GM23338 (cell line): ENCODE results near the gene ACSL3. TPM values are rescaled to one million over a fixed set of nuclear protein-coding genes. Genes with fewer than 3 reads are reported as not detected.

ENCODE experiments used
- ATAC-seq: fragments of 200-7000 bp; cut with Tn5 transposase; 3 replicates; pipeline ENCODE4 v1.9.1; 2020
- DNase-seq: peaks from one replicate; pipeline ENCODE4 v3.0.0-alpha.2; 2015; ENCODE audit warnings: low spot score
- H2AFZ ChIP-seq: fragments of 200-600 bp; sonication (generic); 2 replicates; pipeline ENCODE4 v1.8.0; 2016; ENCODE audit warnings: antibody characterized with exemption, mild to moderate bottlenecking, moderate library complexity
- H3F3A ChIP-seq: fragments of 200-600 bp; sonication (generic); replicated peaks from 2 replicates; pipeline ENCODE4 v1.8.0; 2017; ENCODE audit warnings: antibody characterized with exemption, mixed run types, low read depth
- H3K27ac ChIP-seq: fragments of 200-600 bp; sonication (generic); 2 replicates; pipeline ENCODE4 v1.6.1; 2016; ENCODE audit warnings: low read depth
- H3K27me3 ChIP-seq: fragments of 200-600 bp; sonication (generic); 2 replicates; pipeline ENCODE4 v1.8.0; 2016; ENCODE audit warnings: mild to moderate bottlenecking, mixed run types, moderate library complexity; ENCODE audit not compliant: insufficient read depth
- H3K36me3 ChIP-seq: fragments of 200-600 bp; sonication (generic); 2 replicates; pipeline ENCODE4 v1.8.0; 2016; ENCODE audit warnings: mild to moderate bottlenecking; ENCODE audit not compliant: insufficient read depth
- H3K4me1 ChIP-seq: fragments of 200-600 bp; sonication (generic); 2 replicates; pipeline ENCODE4 v1.8.0; 2016; ENCODE audit warnings: mild to moderate bottlenecking, moderate library complexity; ENCODE audit not compliant: insufficient read depth
- H3K4me2 ChIP-seq: fragments of 200-600 bp; sonication (generic); 2 replicates; pipeline ENCODE4 v1.7.1; 2017; ENCODE audit warnings: mixed run types
- H3K4me3 ChIP-seq: fragments of 200-600 bp; sonication (generic); 2 replicates; pipeline ENCODE4 v1.6.1; 2016; ENCODE audit warnings: mixed run types
- H3K79me2 ChIP-seq: fragments of 200-600 bp; sonication (generic); replicated peaks from 2 replicates; pipeline ENCODE4 v1.8.0; 2017; ENCODE audit warnings: mild to moderate bottlenecking; ENCODE audit not compliant: insufficient read depth
- H3K9me2 ChIP-seq: fragments of 200-600 bp; sonication (generic); 2 replicates; pipeline ENCODE4 v1.8.0; 2017; ENCODE audit not compliant: insufficient read depth
- H4K20me1 ChIP-seq: fragments of 200-600 bp; sonication (generic); replicated peaks from 2 replicates; pipeline ENCODE4 v1.8.0; 2017; ENCODE audit warnings: mild to moderate bottlenecking; ENCODE audit not compliant: insufficient read depth
- H3K27ac Mint-ChIP-seq: 2 replicates; pipeline ENCODE4 v1.8.0; 2020; ENCODE audit warnings: inconsistent platforms, mild to moderate bottlenecking, moderate library complexity, mixed read lengths
- H3K27me3 Mint-ChIP-seq: 3 replicates; pipeline ENCODE4 v1.8.0; 2022; ENCODE audit warnings: low read depth, mild to moderate bottlenecking, moderate library complexity, mixed read lengths, inconsistent platforms; ENCODE audit not compliant: insufficient read depth, poor library complexity
- H3K36me3 Mint-ChIP-seq: 3 replicates; pipeline ENCODE4 v1.8.0; 2021; ENCODE audit warnings: low read depth, mild to moderate bottlenecking, inconsistent platforms, moderate library complexity, mixed read lengths
- H3K4me1 Mint-ChIP-seq: 3 replicates; pipeline ENCODE4 v1.8.0; 2020; ENCODE audit warnings: mild to moderate bottlenecking, inconsistent platforms, mixed read lengths
- H3K4me3 Mint-ChIP-seq: 3 replicates; pipeline ENCODE4 v1.8.0; 2021; ENCODE audit warnings: moderate library complexity, mild to moderate bottlenecking, inconsistent platforms, mixed read lengths
- H3K9me3 Mint-ChIP-seq: 3 replicates; pipeline ENCODE4 v1.8.0; 2020; ENCODE audit warnings: moderate library complexity, mild to moderate bottlenecking, inconsistent platforms, mixed read lengths
- CREB1 ChIP-seq: fragments of 250-450 bp; sonication (Bioruptor Pico); IDR thresholded peaks from 2 replicates; pipeline ENCODE4 v1.5.0; 2020; ENCODE audit warnings: low read depth, mild to moderate bottlenecking, moderate library complexity
- CTCF ChIP-seq, 2 experiments: fragments of 200-600 bp in 1 of 2; sonication (generic) in 1 of 2; conservative IDR thresholded peaks; 2 replicates each; pipeline versions ENCODE4 v1.5.1 to v1.6.1; 2016 to 2017; ENCODE audit warnings: antibody characterized with exemption in 2 of 2, low read depth in 2 of 2, mild to moderate bottlenecking in 2 of 2, moderate library complexity in 1 of 2
- EZH2 ChIP-seq: fragments of 200-600 bp; sonication (generic); IDR thresholded peaks from one replicate; pipeline ENCODE4 v1.8.0; 2017; ENCODE audit warnings: antibody characterized with exemption, mild to moderate bottlenecking, low read depth; ENCODE audit not compliant: unreplicated experiment
- EZH2phosphoT487 ChIP-seq: fragments of 200-600 bp; sonication (generic); IDR thresholded peaks from one replicate; pipeline ENCODE4 v1.8.1; 2018; ENCODE audit warnings: antibody characterized with exemption; ENCODE audit not compliant: unreplicated experiment
- JUNB ChIP-seq: IDR thresholded peaks from one replicate; pipeline ENCODE4 v1.6.1; 2016; ENCODE audit warnings: antibody characterized with exemption; ENCODE audit not compliant: unreplicated experiment
- NANOG ChIP-seq: IDR thresholded peaks from 2 replicates; pipeline ENCODE4 v1.6.1; 2016; ENCODE audit warnings: antibody characterized with exemption, borderline replicate concordance
- POLR2AphosphoS5 ChIP-seq: IDR thresholded peaks from 2 replicates; pipeline ENCODE4 v1.6.1; 2016; ENCODE audit warnings: antibody characterized with exemption, low read depth
- REST ChIP-seq: IDR thresholded peaks from one replicate; pipeline ENCODE4 v1.6.1; 2018; ENCODE audit warnings: antibody characterized with exemption; ENCODE audit not compliant: unreplicated experiment
- STAT1 ChIP-seq: IDR thresholded peaks from one replicate; pipeline ENCODE4 v1.6.1; 2016; ENCODE audit warnings: antibody characterized with exemption; ENCODE audit not compliant: unreplicated experiment
- ZNF114 ChIP-seq: fragments of 250-450 bp; sonication (Bioruptor Pico); IDR thresholded peaks from 2 replicates; pipeline ENCODE4 v1.5.0; 2020; ENCODE audit warnings: mild to moderate bottlenecking, moderate library complexity
- ZNF331 ChIP-seq: fragments of 250-450 bp; sonication (Bioruptor Pico); IDR thresholded peaks from 2 replicates; pipeline ENCODE4 v1.5.0; 2020; ENCODE audit warnings: low read depth, mild to moderate bottlenecking, moderate library complexity
- ZNF462 ChIP-seq: fragments of 250-450 bp; sonication (Bioruptor Pico); IDR thresholded peaks from 2 replicates; pipeline ENCODE4 v1.5.0; 2020; ENCODE audit warnings: mild to moderate bottlenecking, moderate library complexity
- polyA plus RNA-seq: library from polyadenylated mRNA; unstranded; fragments of >200 nt; fragmentation: Nextera tagmentation; extraction: Ambion mirVana; gene quantifications from 2 replicates; pipeline ENCODE4 v1.2.1, GENCODE V29; 2016
- total RNA-seq: library from RNA; depleted of rRNA; stranded (reverse); fragments of >200 nt; shearing (Covaris generic); gene quantifications from 2 replicates; pipeline ENCODE4 v1.2.3, GENCODE V29; 2014
- TF ChIP-seq, protein P1 (sequence below): IDR thresholded peaks from 2 replicates; pipeline ENCODE4 v1.6.1; 2016; ENCODE audit warnings: antibody characterized with exemption

The ACSL3 gene
- total and polyA plus RNA-seq, 2 experiments from 2014 or later: 55.3 to 130 TPM

DNA sequence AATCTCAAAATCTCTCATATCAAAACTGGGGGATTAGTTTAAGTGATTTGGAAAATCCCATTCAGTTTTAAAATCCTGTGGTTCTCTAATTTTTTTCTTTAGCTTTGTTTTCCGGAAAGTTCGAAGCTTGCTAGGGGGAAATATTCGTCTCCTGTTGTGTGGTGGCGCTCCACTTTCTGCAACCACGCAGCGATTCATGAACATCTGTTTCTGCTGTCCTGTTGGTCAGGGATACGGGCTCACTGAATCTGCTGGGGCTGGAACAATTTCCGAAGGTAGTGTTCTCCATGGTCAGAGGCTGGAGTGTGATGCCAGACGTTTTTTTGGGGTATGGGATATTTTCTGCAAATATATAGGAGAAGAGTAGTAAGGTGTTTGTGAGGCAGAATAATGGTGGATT lies 66.1 kb downstream of the ACSL3 start:
- no peaks in the 10 kb centered on the region for H3K4me1 ChIP-seq
- no peak overlapping the region for H2AFZ ChIP-seq
- TF ChIP-seq EZH2phosphoT487 (no peak), JUNB (no peak), CREB1 (CRISPR knock-in tag) (no peak), POLR2AphosphoS5 (no peak), NANOG (no peak), REST (no peak), ZNF114 (CRISPR knock-in tag) (no peak), EZH2 (no peak), CTCF (conservative IDR thresholded peaks at IDR 0.05; ENCODE audit: low read depth in 2 of 2) (no peak), ZNF462 (CRISPR knock-in tag) (no peak), STAT1 (no peak), ZNF331 (CRISPR knock-in tag) (no peak)
- TF ChIP-seq, protein P1, sequence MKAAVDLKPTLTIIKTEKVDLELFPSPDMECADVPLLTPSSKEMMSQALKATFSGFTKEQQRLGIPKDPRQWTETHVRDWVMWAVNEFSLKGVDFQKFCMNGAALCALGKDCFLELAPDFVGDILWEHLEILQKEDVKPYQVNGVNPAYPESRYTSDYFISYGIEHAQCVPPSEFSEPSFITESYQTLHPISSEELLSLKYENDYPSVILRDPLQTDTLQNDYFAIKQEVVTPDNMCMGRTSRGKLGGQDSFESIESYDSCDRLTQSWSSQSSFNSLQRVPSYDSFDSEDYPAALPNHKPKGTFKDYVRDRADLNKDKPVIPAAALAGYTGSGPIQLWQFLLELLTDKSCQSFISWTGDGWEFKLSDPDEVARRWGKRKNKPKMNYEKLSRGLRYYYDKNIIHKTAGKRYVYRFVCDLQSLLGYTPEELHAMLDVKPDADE: no peak
- no peak overlapping the region for H3K4me3 Mint-ChIP-seq
- H3K36me3 ChIP-seq: peaks cover 23% of the 10 kb centered on the region
- no peaks in the 10 kb centered on the region for H3K79me2 ChIP-seq
- H3K27me3 Mint-ChIP-seq: no peaks in the 10 kb centered on the region
- H3K4me2 ChIP-seq: no peak overlapping the region
- no peaks in the 10 kb centered on the region for H3K9me2 ChIP-seq
- H4K20me1 ChIP-seq: no peaks in the 10 kb centered on the region; the same call in 1 of the 2 replicates
- peaks cover 66% of the 10 kb centered on the region for H3K36me3 Mint-ChIP-seq
- no peaks in the 10 kb centered on the region for H3F3A ChIP-seq
- no peak for DNase-seq
- H3K27ac ChIP-seq: peak overlapping the region; percentile 56; the same call in 1 of the 2 replicates
- H3K27ac Mint-ChIP-seq: peak overlapping the region; percentile 74; the same call in 1 of the 2 replicates
- no peaks in the 10 kb centered on the region for H3K4me1 Mint-ChIP-seq
- H3K4me3 ChIP-seq: no peak overlapping the region
- H3K27me3 ChIP-seq: no peaks in the 10 kb centered on the region
- no peaks in the 10 kb centered on the region for H3K9me3 Mint-ChIP-seq
- no peak for ATAC-seq
